GM19397 (cell line): ENCODE data around the gene ACR.

Source experiments
- ATAC-seq: cut with Tn5 transposase; IDR thresholded peaks from one replicate; pipeline ENCODE4 v1.9.1; 2021; ENCODE audit warnings: mild to moderate bottlenecking, moderate library complexity; ENCODE audit not compliant: unreplicated experiment

Gene ACR

DNA sequence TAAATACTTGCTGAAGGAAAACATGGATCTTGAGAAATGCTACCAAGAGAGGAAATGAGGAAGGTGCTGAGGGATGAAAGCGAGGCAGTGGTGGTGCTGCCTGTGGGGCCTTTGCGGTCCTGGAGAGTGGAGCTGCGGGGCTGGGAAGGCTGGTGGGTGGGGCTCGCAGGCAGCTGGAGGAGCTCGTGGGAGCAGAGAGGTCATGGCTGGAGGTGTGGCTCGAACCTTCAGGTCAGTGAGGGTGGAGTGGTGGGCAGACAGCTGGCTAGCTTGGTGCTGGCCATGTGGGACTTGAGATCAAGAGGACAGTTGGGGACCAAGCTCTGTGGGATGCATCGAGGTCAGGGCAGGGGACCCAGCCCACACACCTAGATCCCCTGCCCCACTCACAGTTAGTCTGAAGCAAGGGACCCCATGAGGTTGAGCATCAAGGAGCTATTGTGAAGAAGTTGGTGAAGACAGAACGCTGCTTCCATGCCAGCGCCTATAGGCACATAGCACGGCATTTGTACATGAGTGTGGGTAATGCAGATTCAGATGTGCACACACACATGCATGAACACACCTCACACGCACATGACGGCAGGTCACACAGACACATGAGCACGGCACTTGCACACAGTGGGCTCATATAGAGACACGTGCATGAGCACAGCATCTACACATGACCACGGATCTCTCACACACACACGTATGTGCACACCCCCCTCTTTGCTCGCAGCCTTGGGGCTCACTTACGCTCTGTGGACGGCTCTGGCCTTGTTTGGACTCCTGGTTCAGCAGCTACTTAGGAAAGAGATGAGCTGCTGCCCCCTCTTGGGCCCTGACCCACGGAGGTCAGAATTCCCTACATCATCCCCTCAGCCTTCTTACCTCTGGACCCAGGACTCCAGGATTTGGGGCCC, 34.9 kb upstream of the ACR start:
- ATAC-seq = no peak

DNA sequence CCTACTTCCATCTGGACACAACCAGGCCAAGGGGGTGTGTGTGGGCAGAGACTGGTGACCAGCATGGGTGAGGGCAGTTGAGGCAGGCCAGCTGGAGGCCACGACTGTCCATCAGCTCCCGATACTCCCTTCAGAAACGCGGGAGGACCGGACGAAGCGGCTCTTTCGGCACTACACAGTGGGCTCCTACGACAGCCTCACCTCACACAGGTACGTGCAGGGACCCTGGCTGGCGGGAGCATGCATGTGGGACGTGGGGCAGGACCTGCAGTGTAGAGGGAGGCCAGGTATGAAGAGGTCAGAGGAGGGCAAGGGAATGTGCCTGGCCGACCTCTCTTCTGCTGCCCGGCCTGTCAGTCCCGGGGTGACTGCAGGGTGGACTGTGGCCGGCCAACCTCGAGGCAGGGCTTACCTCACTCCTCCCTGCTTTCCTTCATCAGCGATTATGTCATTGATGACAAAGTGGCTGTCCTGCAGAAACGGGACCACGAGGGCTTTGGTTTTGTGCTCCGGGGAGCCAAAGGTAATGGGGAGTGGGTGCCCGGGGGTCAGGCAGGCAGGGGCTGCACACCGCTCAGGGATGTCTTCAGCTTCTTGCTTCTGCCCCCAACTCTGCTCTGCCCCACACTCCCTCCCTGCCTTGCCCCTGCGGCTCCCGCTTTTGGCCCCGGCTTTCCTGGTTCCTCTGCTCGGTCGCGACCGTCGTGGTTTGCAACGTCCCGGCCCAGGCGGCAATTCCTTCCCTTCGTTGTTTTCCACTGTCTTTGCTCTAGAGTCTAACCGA, 34.1 kb upstream of the ACR start:
- no peak for ATAC-seq

DNA sequence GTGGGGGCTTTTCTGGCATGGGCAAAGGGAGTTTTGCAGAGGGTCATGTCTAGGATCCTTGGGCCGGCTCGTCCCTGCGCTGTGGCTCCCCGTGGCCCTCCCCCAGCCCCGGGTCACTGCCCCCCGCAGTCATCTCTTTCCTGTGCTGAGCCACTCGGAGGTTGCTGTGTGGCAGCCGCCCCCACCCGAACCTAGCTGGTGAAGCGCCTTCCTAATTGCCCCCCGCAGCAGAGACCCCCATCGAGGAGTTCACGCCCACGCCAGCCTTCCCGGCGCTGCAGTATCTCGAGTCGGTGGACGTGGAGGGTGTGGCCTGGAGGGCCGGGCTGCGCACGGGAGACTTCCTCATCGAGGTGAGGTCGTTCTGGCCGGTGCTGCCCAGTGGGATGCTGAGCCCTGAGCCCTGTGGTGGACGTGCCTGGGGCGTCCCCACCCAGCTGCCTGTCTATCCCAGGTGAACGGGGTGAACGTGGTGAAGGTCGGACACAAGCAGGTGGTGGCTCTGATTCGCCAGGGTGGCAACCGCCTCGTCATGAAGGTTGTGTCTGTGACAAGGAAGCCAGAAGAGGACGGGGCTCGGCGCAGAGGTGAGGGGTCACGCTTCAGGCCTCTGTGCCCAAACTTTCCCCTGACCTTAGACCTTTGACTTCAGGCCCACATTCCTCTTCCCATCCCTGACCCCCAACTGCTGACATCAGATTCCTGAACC, 33.3 kb upstream of the ACR start:
- ATAC-seq = no peak

DNA sequence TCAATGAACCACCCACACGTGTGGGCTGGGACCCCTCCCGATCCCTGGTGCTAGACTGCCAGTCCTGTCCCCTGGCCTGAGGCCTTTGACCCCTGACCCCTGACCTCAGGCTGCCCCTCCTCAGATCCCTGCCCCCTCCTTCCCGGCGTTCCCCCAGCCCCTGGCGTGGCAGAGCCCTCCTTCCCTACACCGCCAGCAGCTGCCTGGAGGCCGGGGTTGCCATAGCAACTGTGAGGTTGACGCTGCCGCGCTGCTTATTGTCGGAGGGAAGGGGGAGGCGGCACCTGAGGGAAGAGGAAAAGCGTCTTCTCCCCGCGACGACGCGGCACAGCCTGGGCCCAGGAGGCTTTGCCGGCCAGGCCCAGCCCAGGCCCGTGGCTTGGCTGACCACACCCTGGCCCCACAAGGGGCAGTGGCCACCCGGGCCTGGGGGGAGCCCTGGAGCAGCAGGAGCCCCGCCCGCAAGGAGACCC, 32.7 kb upstream of the ACR start:
- no peak for ATAC-seq

DNA sequence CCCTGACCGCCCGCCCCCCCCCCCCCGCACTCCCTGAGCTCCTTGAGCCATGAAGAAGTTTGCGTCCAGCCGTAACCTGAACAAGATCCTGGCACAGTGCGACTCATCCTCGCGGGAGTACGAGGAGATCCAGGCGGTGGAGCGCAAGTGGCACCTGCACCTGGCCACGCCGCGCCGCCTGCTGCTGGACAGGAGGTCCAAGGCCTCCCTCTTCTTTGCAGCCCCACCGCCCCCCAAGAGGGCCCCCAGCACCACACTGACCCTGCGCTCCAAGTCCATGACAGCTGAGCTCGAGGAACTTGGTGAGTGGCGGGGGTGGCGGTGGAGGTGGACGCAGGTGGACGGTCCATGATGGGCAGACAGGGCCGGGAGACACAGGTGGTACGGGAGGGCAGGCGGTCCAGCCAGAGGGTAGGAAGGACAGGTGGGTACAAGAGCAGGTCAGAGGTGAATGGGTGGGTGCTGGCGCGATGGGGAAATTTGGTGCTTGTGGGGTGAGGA, 32.1 kb upstream of the ACR start:
- no peak for ATAC-seq

DNA sequence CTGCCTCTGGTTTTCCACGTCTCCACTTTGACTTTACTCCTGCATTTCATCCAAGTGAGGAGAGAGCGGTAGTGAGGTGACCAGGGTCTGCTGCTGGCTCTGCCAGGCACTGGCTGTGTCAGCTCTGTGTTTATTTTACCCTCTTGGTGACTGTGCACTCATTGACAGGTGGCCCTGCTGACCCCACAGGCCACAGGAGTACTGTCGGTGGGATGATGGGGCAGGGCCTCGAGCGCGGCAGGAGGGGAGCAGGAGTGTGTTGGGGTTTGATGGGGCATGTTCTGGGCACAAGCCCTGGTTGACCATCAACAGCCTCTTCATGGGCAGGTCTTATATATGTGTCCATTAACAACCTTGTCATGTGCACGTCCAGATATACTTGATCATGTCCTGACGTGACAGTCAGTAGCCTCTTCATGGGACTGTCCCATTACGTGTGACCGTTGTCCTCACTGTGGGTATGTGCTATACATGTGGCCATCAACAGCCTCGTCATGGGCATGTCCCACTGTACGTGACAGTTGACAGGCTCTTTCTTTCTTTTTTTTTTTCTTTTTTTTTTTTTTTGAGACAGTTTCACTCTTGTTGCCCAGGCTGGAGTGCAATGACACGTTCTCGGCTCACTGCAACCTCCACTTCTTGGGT, 31.4 kb upstream of the ACR start:
- no peak for ATAC-seq

DNA sequence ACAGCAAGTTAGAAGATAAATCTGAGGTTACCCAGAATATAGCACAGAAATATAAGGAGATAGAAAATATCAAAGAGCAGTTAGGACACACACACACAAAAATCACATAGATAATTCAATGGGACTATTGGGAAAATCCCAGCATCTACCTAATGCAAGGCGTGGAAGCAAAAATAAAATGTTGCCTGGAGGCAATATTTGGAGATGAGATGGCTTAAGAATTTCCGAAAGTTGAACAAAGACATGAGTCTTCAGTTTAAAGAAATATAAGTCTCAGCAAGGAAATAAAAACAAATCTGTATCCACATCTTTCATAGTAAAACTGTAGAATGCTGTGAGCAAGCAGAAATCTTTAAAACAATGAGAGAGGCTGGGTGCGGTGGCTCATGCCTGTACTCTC, 29.5 kb upstream of the ACR start:
- no peak for ATAC-seq

DNA sequence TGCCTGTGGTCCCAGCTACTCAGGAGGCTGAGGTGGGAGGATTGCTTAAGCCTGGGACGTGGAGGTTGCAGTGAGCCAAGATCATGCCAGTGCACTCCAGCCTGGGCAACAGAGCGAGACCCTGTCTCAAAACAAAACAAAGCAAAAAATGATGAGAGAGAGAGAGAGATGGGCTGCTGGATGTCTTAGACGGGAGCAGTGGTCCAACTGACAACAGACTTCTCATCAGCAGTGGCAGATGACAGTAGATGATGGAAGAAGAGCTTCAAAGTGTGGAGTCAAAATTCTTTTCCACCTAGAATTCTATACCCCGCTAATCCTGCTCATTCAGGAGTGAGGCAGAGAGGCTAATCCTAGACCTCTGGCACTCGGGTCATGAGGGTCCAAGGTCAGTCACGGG, 29.0 kb upstream of the ACR start:
- no peak for ATAC-seq

DNA sequence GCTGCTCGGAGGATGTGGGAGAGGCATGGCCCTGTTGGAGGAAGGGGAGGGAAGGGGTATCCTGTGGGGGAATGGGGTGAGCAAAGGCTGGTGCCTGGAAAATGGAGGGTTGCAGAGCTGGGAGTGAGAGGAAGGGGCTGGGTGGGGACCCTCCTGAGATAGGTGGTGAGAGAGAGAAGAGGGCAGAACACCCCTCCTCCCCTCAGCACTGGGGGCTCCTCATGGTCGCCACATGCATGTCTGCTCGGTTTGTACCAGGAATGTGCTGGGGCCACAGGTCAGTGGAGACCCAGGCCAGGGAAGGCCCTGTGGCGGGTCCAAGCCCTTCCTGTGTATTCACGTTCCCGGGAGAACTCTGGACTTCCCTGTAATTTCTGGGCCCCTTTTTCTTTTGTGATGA, 27.8 kb upstream of the ACR start:
- ATAC-seq = no peak

DNA sequence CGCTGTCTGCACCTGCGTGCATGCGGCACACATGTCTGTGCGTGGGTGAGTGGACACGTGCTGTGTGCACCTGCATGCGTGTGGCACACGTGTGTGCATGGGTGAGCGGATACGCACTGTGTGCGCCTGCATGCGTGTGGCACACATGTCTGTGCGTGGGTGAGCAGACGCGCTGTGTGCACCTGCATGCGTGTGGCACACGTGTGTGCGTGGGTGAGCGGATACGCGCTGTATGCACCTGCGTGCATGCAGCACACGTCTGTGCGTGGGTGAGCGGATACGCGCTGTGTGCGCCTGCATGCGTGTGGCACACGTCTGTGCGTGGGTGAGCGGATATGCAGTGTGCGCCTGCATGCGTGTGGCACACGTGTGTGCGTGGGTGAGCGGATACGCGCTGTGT, 27.1 kb upstream of the ACR start:
- ATAC-seq = no peak

DNA sequence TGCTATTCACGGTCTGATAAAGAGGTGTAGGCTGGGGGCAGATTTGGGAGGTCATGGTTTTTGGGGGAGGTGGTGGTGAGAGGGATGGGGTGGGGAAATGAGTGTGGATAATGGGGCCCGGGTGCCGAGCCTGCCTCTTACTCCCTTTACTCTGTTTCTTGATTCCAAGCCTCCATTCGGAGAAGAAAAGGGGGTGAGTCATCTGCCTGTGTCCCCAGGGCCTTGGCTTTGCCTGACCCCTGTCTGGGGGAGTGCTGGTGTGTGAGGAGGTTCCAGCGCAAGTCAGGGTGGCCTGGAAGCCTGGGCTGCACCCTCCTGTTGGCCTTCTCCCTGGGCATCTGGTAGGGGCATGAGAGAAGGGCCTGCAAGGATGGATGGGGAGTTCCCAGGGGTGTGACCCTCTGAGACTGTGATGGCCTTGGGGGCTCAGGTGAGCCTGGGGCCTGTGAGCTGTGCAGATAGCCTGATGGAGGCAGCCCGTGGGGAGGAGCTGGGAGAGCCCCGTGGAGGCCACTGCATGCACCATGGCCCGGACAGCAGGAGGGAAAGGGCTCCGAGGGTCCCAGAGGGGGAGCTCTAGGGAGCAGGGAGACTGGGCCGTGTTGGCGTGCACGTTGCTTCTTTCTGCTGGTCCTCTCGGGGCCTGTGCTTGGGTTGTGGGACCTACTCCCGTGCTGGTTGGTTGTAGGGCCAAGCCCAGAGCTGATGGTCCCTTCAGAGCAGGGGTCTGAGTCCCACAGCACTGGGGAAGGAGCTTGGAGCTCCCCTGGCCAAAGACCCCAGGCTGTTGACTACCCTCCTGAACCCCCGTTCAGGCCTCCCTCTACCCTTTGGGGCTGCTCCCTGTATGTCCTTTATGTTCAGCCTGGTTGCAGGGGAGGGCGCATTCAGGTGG, 26.3 kb upstream of the ACR start:
- ATAC-seq = no peak

DNA sequence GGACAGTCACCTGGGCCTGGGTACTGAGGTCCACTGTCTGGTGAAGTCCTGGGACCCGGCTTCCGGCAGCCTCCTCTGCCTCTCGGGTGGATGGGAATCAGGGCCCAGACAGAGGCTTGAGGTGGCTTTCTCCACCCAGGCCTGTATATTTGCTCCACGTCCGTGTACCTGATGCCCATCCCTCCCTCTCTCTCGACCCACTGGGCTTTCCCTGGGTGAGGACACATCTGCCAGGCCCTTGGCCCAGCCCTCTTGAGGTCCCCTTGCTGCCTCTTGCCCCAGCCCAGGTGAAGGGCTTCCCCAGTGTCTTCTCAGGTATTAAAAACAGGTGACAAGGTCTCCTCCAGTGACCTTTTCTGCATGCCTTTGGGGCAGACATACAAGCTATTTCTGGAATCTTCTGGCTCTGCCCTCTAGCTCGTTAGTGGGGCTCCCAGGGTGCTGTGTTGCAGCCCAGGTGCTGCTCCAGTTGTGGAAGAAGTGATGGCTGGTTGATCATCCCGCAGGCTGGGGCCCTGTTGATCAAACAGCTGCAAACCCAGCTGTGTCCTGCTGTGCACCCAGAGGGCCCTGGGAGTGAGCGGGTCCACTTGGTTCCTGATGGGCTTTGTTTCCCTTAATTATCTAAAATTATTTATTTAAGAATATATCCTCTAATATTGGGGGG, 25.5 kb upstream of the ACR start:
- ATAC-seq = no peak

DNA sequence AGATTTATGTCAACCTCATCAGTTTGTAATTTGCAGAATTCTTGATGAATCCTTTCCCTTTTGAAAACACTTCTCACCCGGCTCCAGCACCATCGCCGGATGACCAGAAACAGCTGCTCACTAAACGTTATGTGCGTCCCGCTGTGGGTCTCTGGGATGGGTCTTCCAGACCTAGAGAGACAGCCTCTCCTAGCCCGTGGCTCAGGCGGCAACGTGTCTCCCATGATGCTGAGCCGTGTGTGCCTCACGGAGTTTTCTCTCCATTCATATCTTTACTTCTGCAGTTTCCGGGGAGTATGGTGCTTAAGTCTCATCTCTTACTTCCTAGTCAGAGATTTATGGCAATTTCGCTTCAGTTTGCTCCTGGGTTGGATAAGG, 25.0 kb upstream of the ACR start:
- ATAC-seq = no peak

DNA sequence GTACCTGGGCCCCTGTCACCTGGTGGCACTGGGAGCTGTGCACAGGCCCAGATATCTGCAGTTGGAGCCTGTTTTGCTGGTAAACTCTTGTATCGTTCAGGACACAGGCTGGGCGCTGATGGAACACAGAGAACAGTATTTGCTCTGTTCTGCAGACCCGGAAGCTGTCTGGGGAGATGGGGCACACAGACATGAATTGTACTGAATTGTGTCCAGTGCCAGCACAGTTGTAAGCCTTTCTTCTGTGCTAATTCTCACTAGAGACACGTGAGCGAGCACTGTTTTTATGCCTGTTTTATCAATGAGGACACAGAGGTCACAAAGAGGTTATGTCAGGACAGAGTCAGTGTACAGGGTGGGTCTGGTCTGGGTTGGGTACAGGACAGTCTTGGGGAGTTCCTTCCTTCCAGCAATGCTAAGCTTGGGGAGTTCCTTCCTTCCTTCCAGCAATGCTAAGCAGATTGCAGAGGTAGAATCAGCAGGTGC, 24.4 kb upstream of the ACR start:
- ATAC-seq = no peak

DNA sequence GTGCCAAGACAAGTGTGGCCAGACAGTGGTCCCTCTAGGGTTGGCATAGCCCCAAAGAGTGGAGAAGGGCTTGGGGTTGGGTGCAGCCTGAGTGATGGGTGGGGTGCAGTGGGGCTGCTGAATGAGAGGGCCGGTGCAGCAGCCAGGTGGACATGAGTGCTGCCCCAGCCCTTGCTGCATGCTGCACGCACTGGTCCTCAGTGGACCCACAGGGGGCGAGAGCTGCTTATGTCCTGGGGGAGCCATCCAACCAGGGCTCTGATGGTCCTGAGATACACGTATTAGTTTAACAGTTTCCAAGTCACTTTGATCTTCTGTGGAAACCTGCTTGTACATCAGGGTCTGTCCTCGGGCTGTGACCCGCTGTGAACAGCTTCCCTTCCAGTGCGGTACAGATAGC, 23.9 kb upstream of the ACR start:
- ATAC-seq = no peak

DNA sequence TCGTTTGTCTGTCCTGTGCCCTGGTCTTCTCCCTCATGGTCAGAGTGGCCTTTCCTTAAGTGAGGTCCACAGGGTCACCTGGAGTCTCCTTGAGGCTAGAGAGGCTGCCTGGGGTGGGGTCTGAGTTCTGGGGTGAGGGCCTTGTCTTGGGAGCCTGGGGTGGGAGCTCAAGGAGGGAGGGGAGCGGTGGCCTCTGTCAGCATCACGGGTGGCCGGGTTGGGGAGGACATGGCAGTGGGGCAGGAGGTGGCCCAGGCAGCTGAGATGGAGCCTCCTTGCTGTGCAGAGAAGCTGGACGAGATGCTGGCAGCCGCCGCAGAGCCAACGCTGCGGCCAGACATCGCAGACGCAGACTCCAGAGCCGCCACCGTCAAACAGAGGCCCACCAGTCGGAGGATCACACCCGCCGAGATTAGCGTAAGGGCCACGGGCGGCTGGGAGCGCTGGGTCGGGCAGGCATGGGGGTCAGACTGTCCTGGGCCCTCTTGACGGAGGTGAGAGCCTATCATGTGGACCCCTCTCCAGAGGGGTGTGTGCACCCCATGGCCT, 23.3 kb upstream of the ACR start:
- ATAC-seq = no peak

DNA sequence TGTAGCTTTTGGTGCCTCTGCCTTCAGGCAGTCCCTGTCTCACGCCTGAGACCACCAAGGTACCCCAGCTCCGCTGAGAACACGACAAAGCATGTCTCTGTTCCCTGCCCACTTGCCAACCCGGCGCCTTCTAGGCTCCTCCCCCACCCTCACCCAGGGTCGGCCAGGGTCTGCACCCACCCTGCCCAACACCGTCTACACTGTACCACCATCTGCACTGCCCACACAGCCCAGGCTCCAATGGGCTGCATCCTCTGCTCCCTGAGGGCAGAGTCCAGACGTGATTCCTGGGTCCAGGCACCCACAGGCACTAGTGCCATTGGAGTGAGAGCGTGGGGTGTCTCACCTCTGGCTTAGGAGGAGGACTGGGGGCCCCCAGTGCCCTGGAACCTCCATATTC, 22.8 kb upstream of the ACR start:
- ATAC-seq = no peak

DNA sequence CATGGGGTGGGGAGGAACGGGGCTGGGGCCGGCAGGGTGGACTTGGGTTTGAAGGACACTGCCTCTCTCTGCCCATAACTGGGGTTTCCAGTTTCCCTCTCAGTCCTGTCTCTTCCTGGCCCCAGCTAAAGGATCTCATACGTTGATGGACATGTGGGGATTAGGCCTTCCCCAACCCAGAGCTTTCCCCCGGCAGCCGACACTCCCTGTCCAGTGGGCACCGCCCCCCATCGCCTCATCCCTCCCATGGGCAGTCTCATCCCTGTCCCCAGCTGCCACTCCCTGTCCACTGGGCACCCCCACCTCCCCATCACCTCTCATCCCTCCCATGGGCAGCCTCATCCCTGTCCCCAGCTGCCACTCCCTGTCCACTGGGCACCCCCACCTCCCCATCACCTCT, 22.2 kb upstream of the ACR start:
- no peak for ATAC-seq
